HL-60 (cell line): ENCODE measurements around the gene TEDDM1.

ENCODE experiments used
- GABPA ChIP-seq: IDR thresholded peaks from 2 replicates; pipeline ENCODE4 v1.6.1; 2012; ENCODE audit warnings: low read depth
- POLR2AphosphoS5 ChIP-seq: IDR thresholded peaks from 2 replicates; pipeline ENCODE4 v1.6.1; 2012; ENCODE audit warnings: low read depth
- SPI1 ChIP-seq: IDR thresholded peaks from 2 replicates; pipeline ENCODE4 v1.6.1; 2012; ENCODE audit warnings: low read depth, mild to moderate bottlenecking, borderline replicate concordance
- TF ChIP-seq, protein P1 (sequence below): IDR thresholded peaks from one replicate; pipeline ENCODE4 v1.5.1; 2011; ENCODE audit warnings: low read length, control low read depth, inconsistent platforms; ENCODE audit not compliant: insufficient read depth
- TF ChIP-seq, protein P2 (sequence below): IDR thresholded peaks from 2 replicates; pipeline ENCODE4 v1.6.1; 2012; ENCODE audit warnings: low read depth; ENCODE audit not compliant: insufficient replicate concordance

DNA sequence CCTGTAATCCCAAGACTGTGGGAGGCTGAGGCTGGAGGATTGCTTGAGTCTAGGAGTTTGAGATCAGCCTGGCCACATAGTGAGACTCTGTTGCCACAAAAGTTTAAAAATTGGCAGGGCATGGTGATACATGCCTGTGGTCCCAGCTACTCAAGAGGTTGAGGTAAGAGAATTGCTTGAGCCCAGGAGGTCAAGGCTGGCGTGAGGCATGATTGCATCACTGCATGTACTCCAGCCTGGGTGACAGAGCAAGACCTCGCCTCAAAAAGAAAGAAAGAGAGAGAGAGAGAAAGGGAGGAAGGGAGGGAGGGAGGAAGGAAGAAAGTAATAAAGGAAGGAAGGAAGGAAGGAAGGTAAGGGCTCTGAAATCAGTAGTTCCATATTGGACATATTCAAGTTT lies 33.9 kb downstream of the TEDDM1 start:
- TF ChIP-seq, protein P1, sequence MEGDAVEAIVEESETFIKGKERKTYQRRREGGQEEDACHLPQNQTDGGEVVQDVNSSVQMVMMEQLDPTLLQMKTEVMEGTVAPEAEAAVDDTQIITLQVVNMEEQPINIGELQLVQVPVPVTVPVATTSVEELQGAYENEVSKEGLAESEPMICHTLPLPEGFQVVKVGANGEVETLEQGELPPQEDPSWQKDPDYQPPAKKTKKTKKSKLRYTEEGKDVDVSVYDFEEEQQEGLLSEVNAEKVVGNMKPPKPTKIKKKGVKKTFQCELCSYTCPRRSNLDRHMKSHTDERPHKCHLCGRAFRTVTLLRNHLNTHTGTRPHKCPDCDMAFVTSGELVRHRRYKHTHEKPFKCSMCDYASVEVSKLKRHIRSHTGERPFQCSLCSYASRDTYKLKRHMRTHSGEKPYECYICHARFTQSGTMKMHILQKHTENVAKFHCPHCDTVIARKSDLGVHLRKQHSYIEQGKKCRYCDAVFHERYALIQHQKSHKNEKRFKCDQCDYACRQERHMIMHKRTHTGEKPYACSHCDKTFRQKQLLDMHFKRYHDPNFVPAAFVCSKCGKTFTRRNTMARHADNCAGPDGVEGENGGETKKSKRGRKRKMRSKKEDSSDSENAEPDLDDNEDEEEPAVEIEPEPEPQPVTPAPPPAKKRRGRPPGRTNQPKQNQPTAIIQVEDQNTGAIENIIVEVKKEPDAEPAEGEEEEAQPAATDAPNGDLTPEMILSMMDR: no peak
- no peak for TF ChIP-seq POLR2AphosphoS5
- TF ChIP-seq, protein P2, sequence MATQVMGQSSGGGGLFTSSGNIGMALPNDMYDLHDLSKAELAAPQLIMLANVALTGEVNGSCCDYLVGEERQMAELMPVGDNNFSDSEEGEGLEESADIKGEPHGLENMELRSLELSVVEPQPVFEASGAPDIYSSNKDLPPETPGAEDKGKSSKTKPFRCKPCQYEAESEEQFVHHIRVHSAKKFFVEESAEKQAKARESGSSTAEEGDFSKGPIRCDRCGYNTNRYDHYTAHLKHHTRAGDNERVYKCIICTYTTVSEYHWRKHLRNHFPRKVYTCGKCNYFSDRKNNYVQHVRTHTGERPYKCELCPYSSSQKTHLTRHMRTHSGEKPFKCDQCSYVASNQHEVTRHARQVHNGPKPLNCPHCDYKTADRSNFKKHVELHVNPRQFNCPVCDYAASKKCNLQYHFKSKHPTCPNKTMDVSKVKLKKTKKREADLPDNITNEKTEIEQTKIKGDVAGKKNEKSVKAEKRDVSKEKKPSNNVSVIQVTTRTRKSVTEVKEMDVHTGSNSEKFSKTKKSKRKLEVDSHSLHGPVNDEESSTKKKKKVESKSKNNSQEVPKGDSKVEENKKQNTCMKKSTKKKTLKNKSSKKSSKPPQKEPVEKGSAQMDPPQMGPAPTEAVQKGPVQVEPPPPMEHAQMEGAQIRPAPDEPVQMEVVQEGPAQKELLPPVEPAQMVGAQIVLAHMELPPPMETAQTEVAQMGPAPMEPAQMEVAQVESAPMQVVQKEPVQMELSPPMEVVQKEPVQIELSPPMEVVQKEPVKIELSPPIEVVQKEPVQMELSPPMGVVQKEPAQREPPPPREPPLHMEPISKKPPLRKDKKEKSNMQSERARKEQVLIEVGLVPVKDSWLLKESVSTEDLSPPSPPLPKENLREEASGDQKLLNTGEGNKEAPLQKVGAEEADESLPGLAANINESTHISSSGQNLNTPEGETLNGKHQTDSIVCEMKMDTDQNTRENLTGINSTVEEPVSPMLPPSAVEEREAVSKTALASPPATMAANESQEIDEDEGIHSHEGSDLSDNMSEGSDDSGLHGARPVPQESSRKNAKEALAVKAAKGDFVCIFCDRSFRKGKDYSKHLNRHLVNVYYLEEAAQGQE: no peak
- no peak for TF ChIP-seq SPI1
- TF ChIP-seq GABPA: no peak
